ENCODE data around the gene MAP4K1.
"Not testable (repeated sequence)": the region's sequence is repeated elsewhere in the genome, so short reads cannot be mapped to it uniquely, and the experiment has no call there.

Gene MAP4K1

GRCh38 chr19:38650911-38651584 is 33.3 kb upstream of the MAP4K1 start:
- DNase-seq (ENCODE audit: low spot score): no peak

DNA sequence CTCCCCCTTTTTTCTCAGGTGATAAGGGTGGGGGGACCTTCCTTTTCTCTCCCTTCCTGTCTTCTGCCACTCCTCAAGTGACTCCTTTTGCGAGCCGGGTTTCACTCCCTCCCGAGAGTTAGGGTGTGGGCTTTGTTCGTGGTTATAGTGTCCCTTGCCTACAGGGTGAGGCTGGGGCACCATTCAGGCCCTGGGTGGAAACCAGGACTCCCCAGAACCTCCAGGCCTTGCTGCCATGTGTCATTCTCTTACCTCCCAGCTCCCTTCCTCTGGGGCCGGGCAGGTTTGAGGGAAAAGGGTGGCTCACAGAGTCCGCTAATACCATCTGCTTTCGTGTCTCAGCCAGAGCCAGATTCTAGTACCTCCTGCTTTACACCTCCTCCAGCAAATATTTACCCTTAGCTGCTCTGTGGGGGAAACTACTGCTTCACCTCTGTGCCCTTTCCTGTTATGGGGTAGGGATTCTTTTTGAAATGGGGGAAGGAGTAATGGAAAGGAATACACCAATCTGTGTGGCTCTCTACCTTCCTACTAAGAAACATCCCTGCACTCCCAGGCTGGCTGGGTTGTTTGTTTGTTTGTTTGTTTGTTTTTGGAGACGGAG is 32.5 kb upstream of the MAP4K1 start:
- DNase-seq (ENCODE audit: low spot score): no peak

DNA sequence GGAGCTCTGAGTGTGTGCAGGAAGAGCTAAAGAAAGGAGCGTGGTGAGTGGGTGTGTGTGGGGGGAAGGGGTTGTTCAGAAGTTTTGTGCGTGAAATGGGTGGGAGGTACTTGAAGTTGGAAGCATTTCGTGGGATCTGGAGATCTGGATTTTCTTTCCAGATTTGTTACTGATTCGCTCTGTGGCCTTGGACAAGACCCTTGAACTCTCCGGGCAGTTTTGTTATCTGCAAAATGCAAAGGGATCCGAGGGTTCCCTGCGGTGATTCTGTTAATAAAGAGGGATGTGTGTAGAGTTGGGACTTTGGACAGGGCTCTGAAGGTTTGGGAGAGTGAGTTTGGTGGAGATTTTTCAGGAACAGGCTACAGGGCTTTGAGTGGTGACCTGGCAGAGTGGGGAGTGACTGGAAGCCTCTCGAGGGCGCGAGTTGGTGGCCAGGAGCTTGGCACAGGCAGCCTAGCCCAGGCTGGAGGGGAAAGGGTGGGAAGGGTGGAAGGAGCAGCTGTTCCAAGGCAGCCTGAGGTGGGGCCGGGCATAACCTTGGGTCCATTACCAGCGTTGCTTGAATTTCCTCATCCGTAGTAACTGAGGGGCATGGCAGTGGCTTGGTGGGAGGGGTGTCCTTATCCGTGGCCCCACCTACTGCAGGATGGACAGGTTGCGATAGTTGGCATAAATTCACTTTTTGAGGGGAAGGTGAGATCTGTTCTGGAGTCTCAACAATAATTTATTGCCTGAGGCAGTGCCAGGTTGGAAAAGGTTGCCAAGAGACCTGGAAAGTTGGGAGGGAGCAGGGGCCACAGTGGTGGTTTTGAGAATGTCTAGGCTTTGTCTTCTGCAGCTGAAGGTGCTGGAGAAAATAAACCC is 31.8 kb upstream of the MAP4K1 start:
- DNase-seq (ENCODE audit: low spot score): no peak

DNA sequence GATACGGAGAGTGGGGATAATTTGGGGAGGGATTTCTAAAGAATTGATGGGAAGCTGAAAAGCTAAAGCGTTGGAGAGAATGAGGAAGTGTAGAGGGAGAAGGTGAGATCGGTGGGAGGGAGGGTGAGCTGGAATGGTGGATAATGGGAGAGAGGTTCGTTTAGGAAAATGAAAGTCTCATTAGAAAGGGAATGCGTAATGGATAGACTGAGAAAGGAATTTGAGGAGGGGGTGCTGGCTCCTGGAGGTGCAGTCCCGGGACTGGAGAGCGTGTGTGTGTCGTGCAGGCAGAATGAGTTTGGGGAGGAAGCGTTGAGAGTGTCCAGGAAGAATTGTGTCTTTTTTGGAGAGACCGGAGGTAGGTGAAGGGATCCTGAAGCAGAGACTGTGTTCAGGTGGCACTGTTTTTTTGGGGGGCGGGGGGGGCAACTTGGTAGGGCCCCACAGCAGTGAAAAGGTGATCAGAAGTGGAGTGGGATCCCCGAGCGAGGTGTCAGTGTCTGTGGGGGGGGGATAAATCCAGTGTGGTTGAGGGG is 31.1 kb upstream of the MAP4K1 start:
- no peak for DNase-seq (ENCODE audit: low spot score)

DNA sequence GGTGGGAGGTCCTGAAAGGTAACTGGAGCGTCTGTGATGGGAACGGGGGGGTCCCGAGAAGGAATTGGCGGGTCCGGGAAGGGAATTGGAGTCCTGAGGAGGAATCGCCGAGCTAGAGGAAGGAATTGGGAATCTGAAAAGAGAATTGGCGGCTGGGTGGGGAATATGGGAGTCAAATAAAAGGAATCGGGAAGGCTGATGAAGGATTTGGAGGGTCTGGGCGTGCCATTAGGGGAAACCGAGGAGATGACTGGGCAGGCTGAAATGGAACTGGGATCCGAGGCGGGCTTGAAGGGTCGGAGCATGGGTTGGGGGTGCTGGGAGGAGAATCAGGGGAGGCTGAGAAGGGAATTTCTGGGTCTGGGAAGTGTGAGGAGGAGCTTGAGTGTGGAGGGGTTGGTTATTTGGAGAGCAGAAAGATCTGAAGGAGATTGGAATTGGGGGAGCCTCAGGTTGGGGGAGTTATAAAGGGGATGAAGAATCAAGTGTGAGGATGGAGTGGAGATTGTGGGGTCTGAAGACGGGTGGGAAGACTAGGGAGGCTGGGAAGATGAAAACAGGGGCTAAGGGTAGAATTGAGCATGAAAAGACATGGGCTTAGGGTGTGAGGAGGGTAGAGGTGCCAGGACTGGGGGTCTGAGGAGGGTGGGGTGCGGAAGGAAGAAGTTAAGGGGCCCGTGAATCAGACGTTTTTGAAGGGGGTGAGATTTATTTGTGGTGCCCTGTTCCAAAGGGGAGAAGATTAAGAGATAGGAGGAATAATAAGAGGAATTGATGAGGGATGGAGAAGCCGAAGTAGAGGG is 30.4 kb upstream of the MAP4K1 start:
- DNase-seq (ENCODE audit: low spot score): no peak

- DNase-seq (ENCODE audit: low spot score): peak; percentile 100
Measured at GRCh38 chr19:38647368-38647965, 29.7 kb upstream of the MAP4K1 start, which contains the start of gene ACTN4. Gene ACTN4 (plus strand): TSS chr19:38647649. CDS start chr19:38647746, 97 bp downstream.

DNA sequence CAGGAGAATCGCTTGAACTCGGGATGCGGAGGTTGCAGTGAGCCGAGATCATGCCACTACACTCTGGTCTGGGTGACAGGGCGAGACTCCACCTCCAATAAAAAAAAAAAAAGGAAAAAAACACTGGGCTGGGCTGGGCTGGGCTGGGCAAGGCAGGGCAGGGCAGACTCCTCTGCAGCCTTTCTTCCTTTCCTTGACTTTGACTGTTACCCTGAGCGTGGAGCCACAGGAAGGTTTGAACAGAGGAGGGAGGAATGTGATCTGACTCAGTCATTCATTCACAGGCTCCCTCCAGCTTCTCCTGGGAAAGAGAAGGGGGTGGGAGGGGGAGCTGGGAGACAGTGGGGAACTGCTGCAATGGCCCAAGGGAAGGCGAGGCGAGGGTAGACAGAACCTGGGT is 27.0 kb upstream of the MAP4K1 start:
- no peak for DNase-seq (ENCODE audit: low spot score)

DNA sequence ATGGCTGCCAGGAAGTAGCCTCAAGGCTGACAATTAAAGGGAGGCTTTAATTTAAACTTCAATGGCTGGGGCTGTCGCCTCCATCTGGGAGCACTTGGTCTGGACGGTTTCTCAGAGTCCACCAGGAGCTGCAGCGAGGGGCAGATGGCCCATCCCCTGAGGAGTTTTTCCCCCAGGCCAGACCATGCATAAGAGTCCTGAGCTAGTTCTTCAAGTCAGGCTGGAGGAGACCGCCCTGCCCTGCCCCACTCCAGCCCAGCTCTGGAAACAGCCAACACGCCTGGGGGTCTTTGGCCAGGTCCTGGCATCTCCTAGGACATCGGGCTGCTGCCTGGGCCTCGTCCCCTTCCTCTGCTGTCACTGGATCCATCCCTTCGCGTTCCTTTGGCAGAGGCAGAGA is 24.4 kb upstream of the MAP4K1 start:
- no peak for DNase-seq (ENCODE audit: low spot score)

GRCh38 chr19:38640368-38640767 is 22.6 kb upstream of the MAP4K1 start:
- no peak for DNase-seq (ENCODE audit: low spot score)

GRCh38 chr19:38639679-38640078 is 21.9 kb upstream of the MAP4K1 start:
- no peak for DNase-seq (ENCODE audit: low spot score)

- DNase-seq (ENCODE audit: low spot score): no peak
Measured at GRCh38 chr19:38638461-38638860, 20.7 kb upstream of the MAP4K1 start.

DNA sequence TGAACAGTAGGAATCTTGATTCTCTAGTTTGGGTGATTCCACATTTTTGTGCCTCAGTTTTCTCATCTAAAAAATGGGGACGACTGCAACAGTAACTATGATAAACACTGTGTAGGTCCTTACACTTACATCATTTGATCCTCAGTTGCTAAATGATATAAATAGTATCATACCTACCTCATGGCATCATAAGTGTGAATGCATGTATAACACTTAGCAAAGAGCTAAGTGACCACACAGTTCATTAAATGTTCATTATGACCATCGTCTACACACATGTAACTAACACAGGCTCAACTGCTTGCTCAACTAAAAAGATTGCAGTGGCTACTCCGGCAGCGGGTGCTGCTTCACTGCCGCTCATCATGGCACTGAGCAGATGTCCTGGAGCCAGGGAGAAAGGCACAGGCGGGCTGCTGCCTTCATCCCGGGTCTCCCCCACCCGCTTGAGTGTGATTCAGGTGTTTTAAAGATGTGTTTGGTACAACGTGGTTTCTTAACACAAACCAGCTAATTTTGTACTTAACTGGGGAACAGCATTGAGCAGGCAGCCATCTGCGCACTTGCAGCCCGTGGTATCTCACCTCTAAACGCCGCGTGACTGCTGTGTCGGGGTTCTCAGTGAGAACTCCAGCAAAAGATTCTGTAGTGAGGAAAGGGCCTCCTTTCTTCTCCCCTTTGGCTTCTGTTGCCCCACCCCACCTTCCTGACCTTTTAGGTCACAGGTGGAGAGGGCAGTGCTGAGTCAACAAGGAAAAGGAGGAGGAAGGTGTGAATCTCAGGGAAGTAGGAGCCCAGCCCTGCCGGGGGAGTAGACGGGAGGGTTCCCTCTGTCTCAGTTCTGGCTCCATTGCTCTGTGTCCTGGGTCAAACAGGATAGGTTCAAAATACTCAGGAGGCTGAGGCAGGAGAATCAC is 18.0 kb upstream of the MAP4K1 start:
- DNase-seq (ENCODE audit: low spot score): no peak

DNA sequence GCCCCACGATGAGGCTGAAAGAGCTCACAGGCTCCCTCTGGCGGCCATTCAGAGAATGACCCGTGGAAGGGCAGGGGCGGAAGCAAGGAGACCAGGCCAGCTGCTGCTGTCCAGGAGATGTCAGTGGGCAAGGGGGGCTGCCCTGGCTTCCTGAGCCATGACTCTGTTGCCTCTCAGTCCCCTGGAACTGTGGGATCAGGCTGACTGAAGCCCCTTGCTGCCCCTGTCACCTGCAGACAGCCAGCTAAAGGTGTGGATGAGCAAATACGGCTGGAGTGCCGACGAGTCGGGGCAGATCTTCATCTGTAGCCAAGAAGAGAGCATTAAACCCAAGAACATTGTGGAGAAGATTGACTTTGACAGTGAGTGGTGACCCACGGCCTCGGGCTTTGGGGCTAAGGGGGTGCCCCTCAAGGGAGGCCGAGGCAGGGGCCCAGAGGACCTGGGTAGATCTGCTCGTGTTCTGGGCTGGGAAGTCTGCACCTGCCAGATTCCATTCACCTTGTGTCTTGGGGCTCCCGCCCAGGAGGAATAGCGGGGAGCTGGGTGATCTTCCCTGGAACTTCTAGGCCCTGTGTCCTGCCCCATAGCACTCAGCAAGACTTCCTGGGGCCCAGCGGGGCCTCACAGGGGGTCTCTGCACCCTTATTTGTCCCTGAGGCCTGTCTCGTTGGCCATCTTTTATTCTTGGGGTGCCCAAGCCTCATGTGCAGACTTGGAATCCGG is 17.2 kb upstream of the MAP4K1 start:
- DNase-seq (ENCODE audit: low spot score): peak; percentile 86

DNA sequence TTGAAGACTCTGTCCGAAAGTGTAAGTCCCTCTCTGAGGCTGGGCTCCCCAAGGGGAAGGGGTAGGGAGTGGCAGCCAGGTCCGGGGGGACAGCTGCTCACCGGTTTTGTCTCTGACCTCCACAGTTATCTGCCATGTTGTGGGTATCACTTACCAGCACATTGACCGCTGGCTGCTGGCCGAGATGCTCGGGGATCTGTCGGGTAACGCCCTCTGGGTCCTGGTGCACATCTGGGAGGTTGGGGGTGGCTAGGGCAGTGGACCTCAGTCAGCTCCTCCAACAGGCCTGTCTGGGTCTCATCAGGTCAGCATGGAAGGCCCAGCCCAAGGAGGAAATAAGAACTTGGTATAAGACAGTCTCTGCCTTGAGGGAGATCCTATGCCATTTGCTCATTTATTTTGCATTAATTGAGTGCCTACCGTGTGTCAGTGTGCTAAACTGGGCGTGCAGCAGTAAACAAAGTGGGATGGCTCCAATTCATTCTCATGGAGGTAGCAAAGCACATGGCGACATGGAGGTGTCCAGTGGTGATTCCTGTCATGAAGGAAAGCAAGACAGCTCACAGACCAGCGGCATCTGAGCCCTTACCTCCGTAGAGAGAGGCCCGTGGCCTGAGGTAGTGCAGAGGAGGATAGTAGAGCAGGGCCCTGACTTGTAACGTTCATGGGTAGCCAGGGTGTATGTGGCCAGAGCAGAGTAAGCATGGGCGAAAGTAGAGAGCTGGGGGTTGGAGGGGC is 14.9 kb upstream of the MAP4K1 start:
- no peak for DNase-seq (ENCODE audit: low spot score)

DNA sequence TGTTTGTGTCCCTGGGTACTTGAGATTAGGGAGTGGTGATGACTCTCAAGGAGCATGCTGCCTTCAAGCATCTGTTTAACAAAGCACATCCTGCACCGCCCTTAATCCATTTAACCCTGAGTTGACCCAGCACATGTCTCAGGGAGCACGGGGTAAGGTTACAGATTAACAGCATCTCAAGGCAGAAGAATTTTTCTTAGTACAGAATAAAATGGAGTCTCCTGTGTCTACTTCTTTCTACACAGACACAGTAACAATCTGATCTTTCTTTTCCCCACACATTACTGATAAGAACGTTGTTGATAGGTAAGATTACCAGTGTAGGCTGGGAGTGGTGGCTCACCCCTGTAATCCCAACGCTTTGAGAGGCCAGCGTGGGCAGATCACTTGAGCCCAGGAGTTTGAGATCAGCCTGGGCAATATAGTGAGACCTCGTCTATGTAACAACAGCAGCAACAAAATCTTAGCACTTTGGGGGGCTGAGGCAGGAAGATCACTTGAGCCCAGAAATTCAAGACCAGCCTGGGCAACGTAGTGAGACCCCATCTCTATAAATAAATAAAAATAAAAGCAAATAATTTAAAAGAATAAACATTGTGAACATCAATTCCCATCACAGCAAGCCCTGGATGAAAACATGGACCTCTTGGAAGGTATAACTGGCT is 14.2 kb upstream of the MAP4K1 start:
- not testable (repeated sequence) for DNase-seq (ENCODE audit: low spot score)

DNA sequence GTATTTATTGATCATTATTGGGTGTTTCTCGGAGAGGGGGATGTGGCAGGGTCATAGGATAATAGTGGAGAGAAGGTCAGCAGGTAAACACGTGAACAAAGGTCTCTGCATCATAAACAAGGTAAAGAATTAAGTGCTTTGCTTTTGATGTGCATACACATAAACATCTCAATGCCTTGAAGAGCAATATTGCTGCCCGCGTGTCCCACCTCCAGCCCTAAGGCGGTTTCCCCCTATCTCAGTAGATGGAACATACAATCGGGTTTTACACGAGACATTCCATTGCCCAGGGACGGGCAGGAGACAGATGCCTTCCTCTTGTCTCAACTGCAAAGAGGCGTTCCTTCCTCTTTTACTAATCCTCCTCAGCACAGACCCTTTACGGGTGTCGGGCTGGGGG is 13.5 kb upstream of the MAP4K1 start:
- not testable (repeated sequence) for DNase-seq (ENCODE audit: low spot score)

- DNase-seq (ENCODE audit: low spot score): no peak
Measured at GRCh38 chr19:38629568-38629967, 11.8 kb upstream of the MAP4K1 start.

DNA sequence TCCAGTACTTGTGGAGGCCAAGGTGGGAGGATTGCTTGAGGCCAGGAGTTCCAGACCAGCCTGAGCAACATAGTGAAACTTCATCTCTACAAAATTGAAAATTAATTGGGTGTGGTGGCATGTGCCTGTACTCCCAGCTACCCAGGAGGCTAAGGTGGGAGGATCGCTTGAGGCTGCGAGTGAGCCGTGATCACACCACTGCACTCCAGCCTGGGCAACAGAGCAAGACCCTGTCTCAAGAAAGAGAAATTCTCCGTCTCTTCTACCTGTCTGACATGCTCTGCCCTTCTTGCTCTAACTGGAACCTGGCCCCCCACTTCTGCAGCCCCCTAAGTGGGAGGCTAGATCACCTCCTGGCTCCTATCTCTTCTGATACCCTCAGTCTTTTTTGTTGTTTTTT is 8.6 kb upstream of the MAP4K1 start:
- no peak for DNase-seq (ENCODE audit: low spot score)
